ENCODE results near the gene CFAP410. TPM values are rescaled to one million over a fixed set of nuclear protein-coding genes. Genes with fewer than 3 reads are reported as not detected.
A peak's percentile ranks its signal among the peaks of the same experiment; 100 is the strongest.

The CFAP410 gene
- total and polyA plus RNA-seq, 8 donors = 16.5 to 31.5 (median 21.1) TPM

DNA sequence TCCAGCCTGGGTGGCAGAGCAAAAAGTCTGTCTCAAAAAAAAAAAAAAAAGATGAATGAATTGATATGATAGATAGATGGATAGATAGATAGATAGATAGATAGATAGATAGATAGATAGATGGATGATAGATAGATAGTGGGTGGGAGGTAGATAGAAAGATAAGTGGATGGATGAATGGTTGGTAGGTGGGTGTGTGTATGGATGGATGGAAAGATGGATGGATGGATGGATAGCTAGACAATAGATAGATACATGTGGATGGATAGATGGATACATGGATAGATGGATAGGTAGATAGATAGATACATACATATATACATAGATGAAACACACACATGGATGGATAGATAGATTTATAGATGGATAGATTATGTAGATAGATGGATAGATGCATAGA is 42.7 kb upstream of the CFAP410 start:
- no peak for DNase-seq
- TF ChIP-seq, protein P1, sequence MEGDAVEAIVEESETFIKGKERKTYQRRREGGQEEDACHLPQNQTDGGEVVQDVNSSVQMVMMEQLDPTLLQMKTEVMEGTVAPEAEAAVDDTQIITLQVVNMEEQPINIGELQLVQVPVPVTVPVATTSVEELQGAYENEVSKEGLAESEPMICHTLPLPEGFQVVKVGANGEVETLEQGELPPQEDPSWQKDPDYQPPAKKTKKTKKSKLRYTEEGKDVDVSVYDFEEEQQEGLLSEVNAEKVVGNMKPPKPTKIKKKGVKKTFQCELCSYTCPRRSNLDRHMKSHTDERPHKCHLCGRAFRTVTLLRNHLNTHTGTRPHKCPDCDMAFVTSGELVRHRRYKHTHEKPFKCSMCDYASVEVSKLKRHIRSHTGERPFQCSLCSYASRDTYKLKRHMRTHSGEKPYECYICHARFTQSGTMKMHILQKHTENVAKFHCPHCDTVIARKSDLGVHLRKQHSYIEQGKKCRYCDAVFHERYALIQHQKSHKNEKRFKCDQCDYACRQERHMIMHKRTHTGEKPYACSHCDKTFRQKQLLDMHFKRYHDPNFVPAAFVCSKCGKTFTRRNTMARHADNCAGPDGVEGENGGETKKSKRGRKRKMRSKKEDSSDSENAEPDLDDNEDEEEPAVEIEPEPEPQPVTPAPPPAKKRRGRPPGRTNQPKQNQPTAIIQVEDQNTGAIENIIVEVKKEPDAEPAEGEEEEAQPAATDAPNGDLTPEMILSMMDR (IDR thresholded peaks at IDR 0.05) = no peak

DNA sequence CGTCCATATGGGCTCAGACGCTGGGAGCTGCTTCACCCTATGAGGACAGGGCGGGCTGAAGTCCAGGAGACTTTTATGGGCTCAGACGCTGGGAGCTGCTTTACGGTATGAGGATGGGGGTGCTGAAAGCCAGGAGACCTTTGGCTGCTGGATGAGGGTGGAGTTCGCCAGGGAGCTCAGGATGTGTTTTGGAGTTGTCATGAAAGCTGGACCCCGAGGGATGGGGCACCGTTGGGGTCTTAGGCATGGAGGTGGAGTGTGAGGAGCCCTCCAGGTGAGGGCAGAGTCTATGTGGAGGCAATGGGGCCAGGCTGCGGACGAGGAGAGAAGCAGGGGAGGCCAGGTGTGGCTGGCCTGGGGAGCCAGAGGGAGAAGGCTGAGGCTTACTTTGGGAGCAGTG is 41.7 kb upstream of the CFAP410 start:
- H3K9me3 ChIP-seq = peaks cover 0 to 33% of the 10 kb centered on the region in 2 donors
- H3K4me3 ChIP-seq = no peak overlapping the region
- TF ChIP-seq, protein P1 (IDR thresholded peaks at IDR 0.05) = no peak
- peaks cover 0 to 5% of the 10 kb centered on the region in 2 donors for H3K4me1 ChIP-seq
- intact Hi-C loops (cut with DNase I) = no loop called here
- DNase-seq = peak in 1 of 4 donors; percentile 39
- H3K27me3 ChIP-seq = peaks cover 0 to 51% of the 10 kb centered on the region in 2 donors
- peaks cover 0 to 70% of the 10 kb centered on the region in 2 donors for H3K36me3 ChIP-seq
- no peak for ATAC-seq
- H3K27ac ChIP-seq = no peak overlapping the region

More for the DNA sequence above, 42.7 kb upstream of the CFAP410 start:
- Histone ChIP-seq H3K4me3 (no peak overlapping the region), H3K27me3 (peaks cover 0 to 42% of the 10 kb centered on the region in 2 donors), H3K4me1 (no peaks in the 10 kb centered on the region), H3K9me3 (peaks cover 0 to 43% of the 10 kb centered on the region in 2 donors), H3K36me3 (peaks cover 0 to 70% of the 10 kb centered on the region in 2 donors), H3K27ac (no peak overlapping the region)
- intact Hi-C loops (cut with DNase I) = no loop called here
- ATAC-seq = no peak

DNA sequence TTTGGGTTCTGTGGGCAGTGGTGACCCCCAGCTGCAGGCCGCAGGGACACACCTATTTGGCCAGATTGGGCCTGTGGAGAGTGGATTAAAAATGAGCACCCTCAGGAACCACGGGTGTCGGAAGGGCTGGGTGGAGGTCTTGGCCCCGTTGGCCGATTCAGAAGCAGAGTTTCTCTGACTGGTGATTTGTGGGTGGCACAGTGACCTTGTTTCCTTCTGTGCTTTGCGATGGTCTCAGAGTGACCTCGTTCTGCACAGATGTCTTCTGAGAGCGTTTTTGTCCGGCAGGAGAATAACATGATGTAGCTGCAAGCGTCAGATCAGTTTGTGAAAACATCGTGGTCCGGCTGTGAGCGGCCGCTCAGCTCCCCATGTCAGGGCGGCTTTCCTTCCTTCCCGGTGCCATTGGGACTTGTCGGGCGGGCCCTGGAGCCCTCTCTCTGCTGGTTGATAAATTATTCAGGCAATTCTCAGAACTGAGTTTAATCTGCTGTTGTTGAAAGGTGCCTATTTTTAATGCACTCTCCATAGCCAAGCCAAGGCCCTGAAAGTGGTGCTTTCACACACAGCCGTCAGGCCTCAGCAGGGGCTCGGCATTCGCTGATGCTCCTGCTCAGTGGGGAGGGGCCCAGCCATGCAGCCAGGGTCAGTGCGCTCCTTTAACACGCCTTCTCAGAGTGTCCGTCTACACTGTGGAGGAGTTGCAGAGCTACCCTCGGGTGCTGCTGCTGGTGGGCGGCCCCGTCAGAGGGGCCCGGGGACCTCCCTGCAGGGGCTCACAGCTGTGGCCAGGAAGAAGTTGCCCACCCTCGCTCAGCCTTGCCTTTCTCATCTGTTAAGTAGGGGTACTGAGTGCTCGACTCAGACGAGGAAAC is 41.0 kb upstream of the CFAP410 start:
- H3K4me1 ChIP-seq = peaks cover 0 to 12% of the 10 kb centered on the region in 2 donors
- no peak overlapping the region for H3K4me3 ChIP-seq
- TF ChIP-seq, protein P1 (IDR thresholded peaks at IDR 0.05) = no peak
- peaks cover 0 to 70% of the 10 kb centered on the region in 2 donors for H3K36me3 ChIP-seq
- peaks cover 0 to 57% of the 10 kb centered on the region in 2 donors for H3K27me3 ChIP-seq
- no peak overlapping the region for H3K27ac ChIP-seq
- ATAC-seq = no peak
- DNase-seq = peak in 1 of 4 donors; percentile 47
- peaks cover 0 to 26% of the 10 kb centered on the region in 2 donors for H3K9me3 ChIP-seq
- intact Hi-C loops (cut with DNase I) = no loop called here

DNA sequence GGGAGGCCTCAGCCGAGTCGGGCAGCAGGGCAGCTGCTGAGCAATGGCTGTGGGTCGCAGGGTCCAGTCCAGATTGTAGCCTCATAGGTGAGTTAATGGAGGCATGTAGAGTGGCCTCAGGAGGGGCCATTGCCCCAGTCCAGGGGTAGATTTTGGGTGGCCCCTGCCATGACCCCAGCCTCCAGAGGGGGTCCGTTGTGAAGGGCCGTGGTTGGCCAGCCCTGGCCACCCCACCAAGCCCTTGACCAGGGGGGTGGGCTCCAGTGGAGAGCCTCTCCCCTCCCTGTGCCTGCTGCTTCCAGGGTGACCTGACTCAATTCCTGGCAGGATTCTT is 40.3 kb upstream of the CFAP410 start:
- Histone ChIP-seq H3K4me3 (no peak overlapping the region), H3K9me3 (peaks cover 0 to 19% of the 10 kb centered on the region in 2 donors), H3K36me3 (peaks cover 0 to 66% of the 10 kb centered on the region in 2 donors), H3K27ac (no peak overlapping the region), H3K27me3 (peaks cover 0 to 59% of the 10 kb centered on the region in 2 donors), H3K4me1 (peaks cover 0 to 19% of the 10 kb centered on the region in 2 donors)
- intact Hi-C loops (cut with DNase I) = no loop called here
- DNase-seq (peak in 1 of 4 donors; percentile 31), ATAC-seq (no peak)
- TF ChIP-seq, protein P1 (IDR thresholded peaks at IDR 0.05) = no peak
